GM19238 (cell line): ENCODE data around the gene AKAP13.
"Not testable (repeated sequence)": the region's sequence is repeated elsewhere in the genome, so short reads cannot be mapped to it uniquely, and the experiment has no call there.

Experiments
- DNase-seq: peaks from one replicate; pipeline ENCODE4 v3.0.0; 2011; ENCODE audit warnings: low spot score; ENCODE audit not compliant: insufficient read length

AKAP13 gene

DNA sequence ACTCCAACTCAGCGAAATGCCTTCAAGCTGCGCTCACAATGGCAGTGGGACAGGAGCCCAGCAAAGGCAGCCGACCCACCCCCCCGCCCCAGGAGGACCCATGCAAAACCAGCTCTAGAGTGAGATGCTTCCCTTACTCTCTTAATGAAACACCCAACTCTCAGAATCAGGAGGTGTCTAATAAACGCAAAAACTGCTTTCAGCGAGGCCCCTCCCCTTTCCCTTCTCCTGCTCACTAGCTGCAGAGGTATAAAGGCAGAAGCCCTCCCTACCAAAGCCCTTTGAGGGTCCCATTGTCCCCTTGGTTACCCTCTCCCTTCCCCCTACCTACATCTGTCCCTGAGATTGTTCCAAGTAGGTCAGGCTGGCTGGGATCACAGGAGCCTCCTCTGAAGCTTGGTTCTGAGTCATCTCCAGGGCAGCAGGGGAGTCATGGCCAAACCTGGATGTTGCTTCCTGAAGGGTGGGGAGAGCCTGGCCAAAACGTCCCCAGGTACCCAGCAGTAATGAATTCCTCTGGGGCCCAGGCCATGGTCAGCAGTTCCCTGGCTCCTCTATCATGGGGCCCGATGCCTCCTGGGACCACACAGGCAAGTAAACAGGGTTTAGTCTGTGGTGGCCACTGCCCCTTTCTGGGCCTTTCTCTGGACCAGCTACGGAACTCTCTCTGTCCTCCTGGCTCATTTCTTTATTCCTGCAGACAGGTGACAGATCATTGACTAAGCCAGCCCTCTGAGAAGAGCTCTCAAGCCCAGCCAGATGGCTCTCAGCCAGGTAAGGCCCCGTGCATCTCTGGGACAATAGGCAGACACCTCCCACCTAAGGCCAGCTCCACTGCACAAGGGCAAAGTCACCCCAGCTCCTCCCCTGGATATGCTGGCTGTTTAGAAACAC, 405.7 kb downstream of the AKAP13 start:
- no peak for DNase-seq

DNA sequence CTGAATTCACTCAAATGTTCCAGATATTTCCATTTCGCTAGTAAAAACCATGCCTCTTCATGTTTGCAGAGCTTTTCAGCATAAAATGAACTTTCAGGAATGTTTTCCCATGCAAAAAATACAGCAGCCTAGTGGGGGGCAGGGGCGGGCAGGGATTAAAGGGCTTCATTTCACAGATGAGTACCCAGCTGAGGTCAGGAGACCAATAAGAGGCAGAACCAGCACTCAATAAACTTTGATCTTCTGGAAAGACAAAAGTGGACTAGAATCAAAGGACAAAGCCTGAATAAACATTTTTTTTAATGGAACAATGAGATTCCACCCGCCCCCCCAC, 406.3 kb downstream of the AKAP13 start:
- DNase-seq, result no peak

DNA sequence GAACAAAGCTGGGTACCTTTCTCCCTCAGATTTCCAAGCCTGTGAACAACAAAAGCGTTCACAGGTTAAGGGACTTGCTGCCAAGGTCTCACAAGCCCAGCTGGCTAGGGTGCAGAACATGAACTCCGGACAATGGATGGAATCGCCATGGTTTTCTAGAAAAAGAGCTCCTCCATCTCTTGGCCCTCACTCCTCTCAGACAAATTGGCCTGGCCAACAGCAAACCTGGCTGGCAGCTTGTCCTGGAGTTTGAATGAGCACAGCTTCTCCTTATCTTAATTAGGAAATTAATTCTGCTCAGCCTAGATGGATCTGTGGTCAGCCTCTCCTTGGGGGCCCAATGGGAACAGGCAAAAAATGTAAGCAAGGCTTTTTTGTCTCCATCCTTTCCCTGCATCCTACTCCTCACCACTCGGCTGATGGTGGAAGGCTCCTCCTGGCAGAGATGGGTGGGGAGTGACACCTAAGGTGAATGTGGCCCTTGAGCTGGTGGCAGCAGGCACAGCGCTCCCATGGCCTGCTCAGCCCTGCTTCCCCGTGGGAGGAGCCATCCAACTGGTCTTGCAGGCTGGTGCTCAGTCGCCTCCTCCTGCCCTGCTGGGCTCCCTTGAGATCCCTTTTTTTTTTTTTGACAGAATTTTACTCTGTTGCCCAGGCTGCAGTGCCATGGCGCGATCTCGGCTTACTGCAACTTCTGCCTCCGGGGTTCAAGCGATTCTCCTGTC, 408.5 kb downstream of the AKAP13 start:
- no peak for DNase-seq

DNA sequence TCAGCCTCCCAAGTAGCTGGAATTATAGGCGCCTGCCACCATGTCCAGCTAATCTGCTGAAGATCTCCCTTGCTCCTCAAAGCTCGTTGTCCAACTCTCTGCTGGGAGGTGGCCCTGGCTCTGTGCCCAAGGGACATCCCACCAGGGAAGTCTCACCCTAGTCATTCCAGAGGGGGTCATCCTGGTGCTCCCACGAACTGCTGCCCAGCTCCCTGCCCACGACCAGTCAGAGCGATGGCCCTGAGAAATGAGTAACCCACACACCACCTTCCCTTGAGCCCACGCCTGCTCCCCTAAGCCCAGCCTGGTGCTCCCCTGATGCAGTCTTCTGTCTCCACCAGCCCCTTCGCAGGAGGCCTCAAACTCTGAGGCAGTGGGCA, 409.1 kb downstream of the AKAP13 start:
- DNase-seq, result no peak

DNA sequence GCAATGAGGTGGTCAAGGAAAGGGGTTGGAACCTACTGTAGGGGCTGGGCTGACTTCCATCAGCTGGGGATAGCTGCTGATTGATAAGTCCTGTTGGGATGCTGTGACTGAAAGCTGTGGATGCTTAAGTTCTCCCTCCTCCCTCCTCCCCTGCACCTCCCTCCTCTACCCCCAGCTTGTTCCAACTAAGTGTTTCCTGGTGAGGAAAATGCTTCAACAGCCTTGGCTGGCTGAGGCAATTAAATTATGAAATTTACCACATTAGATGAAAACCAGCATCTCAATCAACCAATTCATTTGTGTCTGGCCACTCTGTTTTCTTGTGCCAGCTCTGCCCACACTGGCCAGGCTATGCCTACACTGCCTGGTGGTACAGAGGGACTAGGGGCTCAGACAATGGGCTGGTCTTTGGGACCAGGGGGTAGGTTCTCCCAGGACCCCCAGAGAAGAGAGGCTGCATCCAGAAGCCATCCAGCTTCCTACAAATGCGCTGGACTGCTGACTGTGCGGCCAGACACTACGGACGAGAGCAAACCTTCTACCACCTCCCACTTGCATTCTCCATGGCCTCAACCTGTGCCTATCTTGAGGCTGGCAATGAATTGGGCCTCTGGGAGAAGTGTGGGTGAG, 411.8 kb downstream of the AKAP13 start:
- DNase-seq, result no peak

DNA sequence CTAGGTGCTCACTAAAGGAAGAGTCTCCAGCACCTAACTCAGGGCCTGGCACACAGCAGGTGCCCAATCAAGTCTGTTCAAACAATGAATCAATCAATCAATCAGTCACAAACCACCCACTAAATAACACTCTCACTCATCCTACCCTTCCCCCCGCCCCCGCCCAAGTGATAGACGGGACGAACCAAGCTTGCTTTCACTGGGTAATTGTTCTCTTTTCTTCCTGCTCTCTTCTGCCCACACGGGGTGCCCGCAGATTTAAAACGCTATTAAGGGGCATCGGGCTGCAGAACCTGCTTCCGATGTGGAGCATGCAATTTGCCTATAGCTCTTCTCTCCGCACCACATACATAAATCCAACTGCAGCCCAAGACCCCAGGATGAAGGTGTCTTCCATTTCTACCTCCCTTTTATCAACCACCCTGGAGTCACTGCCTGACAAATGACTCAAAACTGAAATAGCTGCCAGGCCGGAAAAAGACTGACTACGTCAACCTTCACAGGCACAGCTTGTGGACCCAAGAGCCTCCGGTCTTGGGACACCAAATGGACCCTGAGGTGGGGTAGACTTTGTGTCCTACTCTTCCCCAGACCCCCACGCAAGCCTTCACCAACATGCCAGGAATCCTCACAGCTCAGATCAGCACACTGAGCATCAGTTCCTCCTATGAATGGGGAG, 412.6 kb downstream of the AKAP13 start:
- no peak for DNase-seq

DNA sequence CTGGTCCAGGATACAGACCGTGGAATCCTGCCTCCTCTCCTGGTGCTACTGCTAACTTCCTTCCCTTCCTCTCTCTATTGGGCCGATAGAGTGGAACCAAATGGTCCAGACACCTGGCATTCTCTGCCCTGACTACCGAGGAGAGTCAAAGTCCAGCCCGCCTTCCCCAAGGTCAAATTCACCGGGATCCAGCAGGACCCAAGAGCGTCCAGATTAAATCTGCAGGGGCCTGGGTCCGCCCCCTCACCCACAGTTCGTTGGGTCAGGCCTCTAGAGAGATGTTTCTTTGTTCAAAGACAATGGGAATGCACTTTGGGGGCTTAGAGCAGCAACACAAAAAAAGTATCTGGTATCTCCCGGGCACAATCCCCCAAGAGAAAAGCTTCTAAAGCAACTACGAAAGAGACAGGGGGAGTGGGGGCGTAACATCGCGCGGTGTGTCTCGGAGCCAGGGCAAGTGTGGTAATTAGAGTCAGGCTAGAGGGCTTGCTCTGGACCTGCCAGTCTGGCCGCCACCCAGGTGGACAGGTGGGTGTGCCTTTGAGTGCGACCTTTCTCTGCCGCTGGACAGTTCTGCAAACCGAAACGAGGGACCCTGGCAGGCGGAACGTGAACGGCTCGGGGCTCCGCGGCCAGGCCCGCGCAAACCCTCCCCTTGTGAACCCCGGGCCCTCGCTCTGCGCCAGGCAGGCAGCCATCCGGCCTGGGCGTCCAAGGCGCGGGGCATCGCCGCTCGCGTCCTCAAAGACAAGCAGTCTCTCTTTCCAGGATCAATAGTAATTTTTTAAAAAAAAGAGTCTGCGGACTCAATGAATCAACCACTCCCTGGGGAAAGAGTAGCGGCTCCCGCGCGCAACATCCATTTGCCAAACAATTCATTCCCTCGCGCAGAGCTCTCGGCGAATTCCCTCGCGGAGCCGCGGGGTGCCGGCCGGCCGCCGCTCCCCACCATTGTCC, 413.5 kb downstream of the AKAP13 start:
- peak; percentile 45 for DNase-seq

DNA sequence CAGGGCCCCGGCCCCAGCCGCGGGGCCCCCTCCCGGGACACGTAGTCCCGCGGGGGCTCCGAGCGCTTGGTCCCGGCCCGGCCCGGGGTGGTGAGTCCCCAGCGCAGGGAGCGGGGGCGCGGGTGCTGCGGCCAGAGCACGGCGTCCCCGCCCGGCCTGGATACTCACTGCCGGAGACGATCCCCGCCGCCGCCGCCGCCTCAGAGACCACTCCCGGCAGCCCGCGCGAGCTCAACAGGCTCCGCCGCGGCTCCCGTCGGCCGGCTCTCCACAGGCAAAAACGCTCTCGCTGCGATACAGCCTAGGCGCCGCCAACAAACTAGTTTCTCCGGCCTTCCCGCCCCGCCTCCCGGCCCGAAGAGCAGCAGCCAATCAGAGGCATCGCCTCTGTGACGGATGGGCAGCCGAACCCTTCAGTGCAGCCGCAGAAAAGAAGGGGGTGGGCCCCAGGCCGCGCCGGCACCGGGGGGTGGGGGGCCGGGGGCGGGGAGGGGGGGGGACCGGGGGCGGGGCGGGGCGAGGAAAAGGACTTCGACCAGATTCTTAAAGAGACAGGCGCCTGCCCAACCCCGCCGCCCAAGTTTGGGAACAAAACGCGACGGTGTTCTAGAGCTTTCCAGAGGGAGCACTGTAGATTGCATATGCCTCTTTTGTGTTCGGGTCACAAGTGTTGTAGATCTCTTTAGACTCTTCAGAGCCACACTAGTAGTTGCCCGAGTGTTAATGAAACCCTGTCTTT, 414.4 kb downstream of the AKAP13 start, which contains the start of gene KLHL25:
Gene KLHL25 (minus strand): TSS at position 328 of the 739 bp plus-strand sequence. CDS start 25,115 bp downstream, outside the sequence.
- DNase-seq, result peak; percentile 98

DNA sequence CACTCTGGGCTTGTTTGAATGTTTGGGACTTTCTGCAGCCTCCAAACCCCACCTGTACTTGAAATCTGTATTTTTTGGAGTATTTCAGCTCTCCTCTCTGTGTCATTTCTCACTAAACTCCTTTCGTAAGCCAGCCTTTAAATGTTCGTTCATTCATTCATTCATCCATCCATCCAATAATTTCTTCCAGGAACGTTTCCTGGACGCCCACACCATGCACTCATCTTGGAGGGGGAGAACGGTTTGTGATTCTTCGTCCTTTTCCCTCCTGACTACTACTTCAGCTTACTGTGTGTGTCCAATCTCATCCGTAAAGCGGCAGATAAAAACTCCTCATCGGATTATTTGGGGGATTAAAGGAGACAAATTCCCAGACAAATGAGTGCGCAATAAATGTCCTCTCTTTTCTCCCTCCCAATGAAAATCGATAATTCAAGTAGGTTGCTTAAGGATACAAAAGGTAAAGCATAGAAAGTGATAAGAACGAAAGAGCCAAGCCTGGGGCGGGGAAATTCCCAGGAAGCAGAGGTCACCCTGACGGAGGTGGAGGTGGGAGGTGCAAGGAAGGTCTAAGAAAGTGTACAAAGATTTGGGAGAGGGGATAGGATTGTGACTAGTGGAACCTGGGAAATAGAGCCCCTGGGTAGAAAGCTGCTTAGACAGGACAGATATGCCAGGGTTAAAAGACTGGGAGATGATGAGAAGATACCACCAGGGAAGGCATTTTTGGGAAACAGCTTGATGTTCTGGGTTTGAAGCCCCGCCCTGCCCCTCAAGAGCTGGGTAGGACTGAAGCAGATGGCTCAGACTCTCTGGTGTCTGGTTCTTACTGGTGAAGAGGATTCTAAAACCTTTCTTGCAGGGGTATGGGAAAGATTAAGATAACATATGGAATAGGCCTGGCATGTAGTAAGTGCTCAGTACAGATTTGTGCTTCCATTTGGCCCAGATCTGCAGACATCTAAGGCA, 415.2 kb downstream of the AKAP13 start:
- DNase-seq, result no peak

DNA sequence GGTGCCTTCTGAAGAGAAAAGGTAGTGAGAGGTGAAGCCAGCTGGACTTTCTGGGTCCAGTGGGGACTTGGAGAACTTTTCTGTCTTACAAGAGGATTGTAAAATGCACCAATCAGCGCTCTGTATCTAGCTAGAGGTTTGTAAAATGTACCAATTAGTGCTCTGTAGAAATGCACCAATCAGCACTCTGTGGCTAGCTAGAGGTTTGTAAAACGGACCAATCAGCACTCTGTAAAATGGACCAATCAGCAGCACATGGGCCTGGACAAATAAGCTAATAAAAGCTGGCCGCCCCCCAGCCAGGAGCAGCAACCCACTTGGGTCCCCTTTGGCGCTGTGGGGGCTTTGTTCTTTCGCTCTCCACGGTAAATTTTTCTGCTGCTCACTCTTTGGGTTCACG, 416.0 kb downstream of the AKAP13 start:
- not testable (repeated sequence) for DNase-seq
